ENCODE measurements around the gene RYR1.
"Not testable (repeated sequence)": the region's sequence is repeated elsewhere in the genome, so short reads cannot be mapped to it uniquely, and the experiment has no call there.

RYR1 gene

DNA sequence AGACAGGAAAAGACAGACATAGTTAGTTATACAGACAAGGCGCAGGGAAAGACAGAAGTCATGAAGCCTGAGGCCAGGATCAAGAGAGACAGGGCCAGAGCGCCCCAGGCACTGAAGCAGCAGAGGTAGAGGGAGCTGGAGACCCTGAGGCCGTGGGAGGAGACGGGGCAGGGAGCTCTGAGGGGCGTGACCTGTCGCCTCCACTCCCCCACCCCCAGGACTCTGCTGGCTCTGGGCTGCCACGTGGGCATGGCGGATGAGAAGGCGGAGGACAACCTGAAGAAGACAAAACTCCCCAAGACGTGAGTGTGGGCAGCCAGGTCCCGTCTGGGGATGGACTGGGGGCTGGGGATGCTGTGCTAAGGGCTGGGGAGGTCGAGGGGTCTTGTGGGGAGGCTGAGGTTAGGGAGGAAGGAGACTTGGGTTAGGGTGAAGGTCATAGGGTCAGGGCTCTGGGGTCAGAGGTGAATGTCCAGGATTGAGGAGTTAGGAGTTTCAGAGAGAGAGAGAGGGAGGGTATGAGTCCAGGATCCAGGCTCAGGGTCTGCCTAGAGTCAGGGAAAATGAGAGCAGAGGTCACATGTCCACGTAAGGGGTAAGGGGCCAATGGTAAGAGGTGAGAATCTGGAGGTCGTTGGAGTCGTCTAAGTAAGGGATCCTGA is 31.1 kb downstream of the RYR1 start:
- DNase-seq (ENCODE audit: low read depth) = no peak
- no peak overlapping the region for H3K4me3 ChIP-seq (ENCODE audit: low read depth, low read length)
- TF ChIP-seq, protein P1, sequence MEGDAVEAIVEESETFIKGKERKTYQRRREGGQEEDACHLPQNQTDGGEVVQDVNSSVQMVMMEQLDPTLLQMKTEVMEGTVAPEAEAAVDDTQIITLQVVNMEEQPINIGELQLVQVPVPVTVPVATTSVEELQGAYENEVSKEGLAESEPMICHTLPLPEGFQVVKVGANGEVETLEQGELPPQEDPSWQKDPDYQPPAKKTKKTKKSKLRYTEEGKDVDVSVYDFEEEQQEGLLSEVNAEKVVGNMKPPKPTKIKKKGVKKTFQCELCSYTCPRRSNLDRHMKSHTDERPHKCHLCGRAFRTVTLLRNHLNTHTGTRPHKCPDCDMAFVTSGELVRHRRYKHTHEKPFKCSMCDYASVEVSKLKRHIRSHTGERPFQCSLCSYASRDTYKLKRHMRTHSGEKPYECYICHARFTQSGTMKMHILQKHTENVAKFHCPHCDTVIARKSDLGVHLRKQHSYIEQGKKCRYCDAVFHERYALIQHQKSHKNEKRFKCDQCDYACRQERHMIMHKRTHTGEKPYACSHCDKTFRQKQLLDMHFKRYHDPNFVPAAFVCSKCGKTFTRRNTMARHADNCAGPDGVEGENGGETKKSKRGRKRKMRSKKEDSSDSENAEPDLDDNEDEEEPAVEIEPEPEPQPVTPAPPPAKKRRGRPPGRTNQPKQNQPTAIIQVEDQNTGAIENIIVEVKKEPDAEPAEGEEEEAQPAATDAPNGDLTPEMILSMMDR (IDR thresholded peaks at IDR 0.05; ENCODE audit: low read depth, low read length) = no peak

DNA sequence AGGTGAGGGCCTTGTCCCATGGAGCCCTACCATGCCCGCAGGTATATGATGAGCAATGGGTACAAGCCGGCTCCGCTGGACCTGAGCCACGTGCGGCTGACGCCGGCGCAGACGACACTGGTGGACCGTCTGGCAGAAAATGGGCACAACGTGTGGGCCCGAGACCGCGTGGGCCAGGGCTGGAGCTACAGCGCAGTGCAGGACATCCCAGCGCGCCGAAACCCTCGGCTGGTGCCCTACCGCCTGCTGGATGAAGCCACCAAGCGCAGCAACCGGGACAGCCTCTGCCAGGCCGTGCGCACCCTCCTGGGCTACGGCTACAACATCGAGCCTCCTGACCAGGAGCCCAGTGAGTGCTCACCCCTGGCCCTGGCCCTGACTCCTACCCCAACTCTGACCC is 32.6 kb downstream of the RYR1 start:
- DNase-seq (ENCODE audit: low read depth) = no peak
- TF ChIP-seq MYC (IDR thresholded peaks at IDR 0.05; ENCODE audit: low read depth, low read length) = no peak
- TF ChIP-seq, protein P1 (IDR thresholded peaks at IDR 0.05; ENCODE audit: low read depth, low read length) = no peak
- TF ChIP-seq POLR2A (IDR thresholded peaks at IDR 0.05; ENCODE audit: extremely low read depth, insufficient read length) = no peak
- TF ChIP-seq, protein P2, sequence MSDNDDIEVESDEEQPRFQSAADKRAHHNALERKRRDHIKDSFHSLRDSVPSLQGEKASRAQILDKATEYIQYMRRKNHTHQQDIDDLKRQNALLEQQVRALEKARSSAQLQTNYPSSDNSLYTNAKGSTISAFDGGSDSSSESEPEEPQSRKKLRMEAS (IDR thresholded peaks at IDR 0.05; ENCODE audit: low read depth, low read length) = no peak
- no peak overlapping the region for H3K4me3 ChIP-seq (ENCODE audit: low read depth, low read length)

DNA sequence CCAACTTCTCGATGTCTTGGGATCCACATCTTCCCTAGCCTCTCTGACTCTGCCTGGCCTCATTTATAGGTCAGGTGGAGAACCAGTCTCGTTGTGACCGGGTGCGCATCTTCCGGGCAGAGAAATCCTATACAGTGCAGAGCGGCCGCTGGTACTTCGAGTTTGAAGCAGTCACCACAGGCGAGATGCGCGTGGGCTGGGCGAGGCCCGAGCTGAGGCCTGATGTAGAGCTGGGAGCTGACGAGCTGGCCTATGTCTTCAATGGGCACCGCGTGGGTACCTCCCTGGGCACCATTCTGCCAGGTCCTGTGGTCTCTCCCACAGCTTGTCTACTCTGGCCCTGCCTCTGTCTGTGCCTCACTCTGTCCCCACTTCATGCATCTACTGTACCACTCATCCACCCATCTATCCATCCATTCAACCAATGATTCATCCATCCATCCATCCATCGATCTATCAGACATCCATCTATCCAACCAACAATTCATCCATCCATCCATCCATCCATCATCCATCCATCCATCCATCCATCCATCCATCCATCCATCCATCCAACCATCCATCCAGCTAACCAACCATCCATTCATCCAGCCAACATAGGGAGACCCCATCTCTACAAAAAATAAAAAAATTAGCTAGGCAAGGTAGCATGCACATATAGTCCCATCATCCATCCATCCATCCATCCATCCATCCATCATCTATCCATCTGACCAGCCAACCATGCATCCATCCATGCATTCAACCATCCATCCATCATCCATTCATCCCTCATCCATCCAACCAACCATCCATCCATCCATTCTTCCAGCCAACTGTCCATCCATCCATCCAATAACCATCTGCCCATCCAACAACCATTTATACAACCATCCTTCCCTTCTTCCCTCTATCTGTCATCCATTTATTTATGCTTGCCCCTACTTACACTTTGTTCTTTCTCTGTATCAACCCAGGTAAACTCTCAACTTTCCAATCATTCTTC is 34.3 kb downstream of the RYR1 start:
- DNase-seq (ENCODE audit: low read depth) = no peak
- no peak overlapping the region for H3K4me3 ChIP-seq (ENCODE audit: low read depth, low read length)
- no peak for TF ChIP-seq MYC (IDR thresholded peaks at IDR 0.05; ENCODE audit: low read depth, low read length)
- TF ChIP-seq, protein P2 (IDR thresholded peaks at IDR 0.05; ENCODE audit: low read depth, low read length) = no peak
- TF ChIP-seq, protein P1 (IDR thresholded peaks at IDR 0.05; ENCODE audit: low read depth, low read length) = no peak
- no peak for TF ChIP-seq POLR2A (IDR thresholded peaks at IDR 0.05; ENCODE audit: extremely low read depth, insufficient read length)

DNA sequence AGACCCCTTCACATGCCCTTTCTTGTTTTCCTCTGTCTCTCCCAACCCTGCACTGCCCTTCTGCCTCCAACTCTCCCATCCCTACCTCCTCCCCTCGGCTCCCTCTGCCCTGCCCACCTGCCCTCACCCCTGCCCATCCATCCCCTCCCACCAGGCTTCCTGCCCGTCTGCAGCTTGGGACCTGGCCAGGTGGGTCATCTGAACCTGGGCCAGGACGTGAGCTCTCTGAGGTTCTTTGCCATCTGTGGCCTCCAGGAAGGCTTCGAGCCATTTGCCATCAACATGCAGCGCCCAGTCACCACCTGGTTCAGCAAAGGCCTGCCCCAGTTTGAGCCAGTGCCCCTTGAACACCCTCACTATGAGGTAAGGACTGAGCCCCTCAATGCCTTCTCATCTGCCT is 35.7 kb downstream of the RYR1 start:
- H3K4me3 ChIP-seq (ENCODE audit: low read depth, low read length) = no peak overlapping the region
- TF ChIP-seq, protein P2 (IDR thresholded peaks at IDR 0.05; ENCODE audit: low read depth, low read length) = no peak
- TF ChIP-seq MYC (IDR thresholded peaks at IDR 0.05; ENCODE audit: low read depth, low read length) (no peak), POLR2A (IDR thresholded peaks at IDR 0.05; ENCODE audit: extremely low read depth, insufficient read length) (no peak)
- TF ChIP-seq, protein P1 (IDR thresholded peaks at IDR 0.05; ENCODE audit: low read depth, low read length) = no peak
- DNase-seq (ENCODE audit: low read depth) = no peak

DNA sequence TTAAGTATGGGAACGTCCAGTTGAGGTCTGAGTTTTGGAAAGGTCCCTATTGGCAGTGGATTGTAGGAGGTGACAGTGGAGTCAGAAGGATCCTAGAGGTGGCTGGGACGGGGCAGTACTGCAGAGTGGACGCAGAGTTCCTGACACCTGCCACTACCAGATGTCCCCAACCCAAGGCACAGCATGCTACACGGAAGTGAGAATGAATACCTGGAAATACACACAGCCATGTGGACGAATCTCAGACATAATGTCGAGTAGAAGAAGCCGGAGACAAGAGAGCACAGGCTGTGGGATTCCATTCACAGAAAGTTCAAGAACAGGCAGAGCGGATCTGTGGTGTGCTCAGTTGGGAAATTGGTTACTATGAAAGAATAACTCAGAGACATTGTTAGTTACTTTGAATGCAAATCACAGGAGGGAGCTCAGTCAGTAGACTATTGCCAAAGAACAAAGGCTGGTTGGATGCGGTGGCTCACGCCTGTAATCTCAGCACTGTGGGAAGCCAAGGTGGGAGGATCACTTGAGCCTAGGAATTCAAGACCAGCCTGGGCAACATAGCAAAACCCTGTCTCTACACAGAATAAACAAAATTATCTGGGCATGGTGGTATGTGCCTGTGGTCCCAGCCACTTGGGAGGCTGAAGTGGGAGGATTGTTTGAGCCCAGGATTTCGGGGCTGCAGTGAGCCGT is 37.4 kb downstream of the RYR1 start:
- DNase-seq (ENCODE audit: low read depth) = no peak
- no peak for TF ChIP-seq POLR2A (IDR thresholded peaks at IDR 0.05; ENCODE audit: extremely low read depth, insufficient read length)
- no peak for TF ChIP-seq MYC (IDR thresholded peaks at IDR 0.05; ENCODE audit: low read depth, low read length)
- TF ChIP-seq, protein P1 (IDR thresholded peaks at IDR 0.05; ENCODE audit: low read depth, low read length) = no peak
- H3K4me3 ChIP-seq (ENCODE audit: low read depth, low read length) = no peak overlapping the region

DNA sequence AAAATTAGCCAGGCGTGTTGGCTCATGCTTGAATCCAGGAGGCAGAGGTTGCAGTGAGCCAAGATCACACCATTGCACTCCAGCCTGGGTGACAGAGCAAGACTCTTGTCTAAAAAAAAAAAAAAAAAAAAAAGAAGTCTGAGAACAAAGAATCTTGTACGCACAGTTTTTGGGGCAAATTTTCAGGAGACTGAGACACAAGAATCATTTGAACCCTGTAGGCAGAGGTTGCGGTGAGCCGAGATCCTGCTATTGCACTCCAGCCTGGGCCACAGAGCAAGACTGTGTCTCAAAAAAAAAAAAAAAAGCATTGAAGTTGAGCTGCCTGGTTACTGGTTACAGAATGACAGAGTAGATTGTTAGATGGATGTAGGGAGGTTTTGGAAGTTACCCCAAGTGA is 39.2 kb downstream of the RYR1 start:
- DNase-seq (ENCODE audit: low read depth); H3K4me3 ChIP-seq (ENCODE audit: low read depth, low read length): not testable (repeated sequence)
